ENCODE data around the gene SHROOM2. TPM values are rescaled to one million over a fixed set of nuclear protein-coding genes. Genes with fewer than 3 reads are reported as not detected.

Gene SHROOM2
- total and polyA plus RNA-seq, 9 of the 15 experiments (the other 6 are each of a cell fraction or from before 2014, with no cell fraction given): not detected

DNA sequence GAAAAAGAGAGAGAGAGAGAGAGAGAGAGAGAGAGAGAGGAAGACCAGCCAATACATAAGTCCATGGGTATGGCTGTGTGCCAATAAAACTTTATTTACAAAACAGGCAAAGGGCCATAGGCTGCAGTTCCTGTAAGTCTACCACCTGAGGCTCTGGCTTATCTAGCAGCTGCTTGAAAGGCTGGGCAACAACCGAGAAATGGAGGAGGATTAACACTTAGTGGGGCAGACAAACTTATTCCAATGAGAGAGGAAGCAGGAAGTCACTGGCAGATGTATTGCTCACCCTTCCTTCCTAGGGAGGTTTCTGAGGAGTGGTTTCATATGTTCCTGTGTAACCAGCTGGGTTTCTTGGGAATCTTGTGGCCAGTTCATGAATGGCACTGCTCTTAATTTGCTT lies 15.9 kb upstream of the SHROOM2 start:
- FAIRE-seq: no peak
- H3K36me3 ChIP-seq (ENCODE audit: control insufficient read depth, insufficient read depth, low read length): no peaks in the 10 kb centered on the region
- no peak overlapping the region for H2AFZ ChIP-seq (ENCODE audit: low read depth, low read length)
- no peaks in the 10 kb centered on the region for H3K9me1 ChIP-seq (ENCODE audit: control insufficient read depth, insufficient read depth, low read length)
- no TSS peak for BruUV-seq (replicated peaks)
- no peaks in the 10 kb centered on the region for H3K4me1 ChIP-seq (replicated peaks in 1 of 2; ENCODE audit: control insufficient read depth in 2 of 2, insufficient read depth in 2 of 2, low read length in 2 of 2)
- H3K27me3 ChIP-seq (ENCODE audit: control insufficient read depth in 2 of 2, insufficient read depth in 2 of 2, low read length in 2 of 2): peaks cover 0 to 26% of the 10 kb centered on the region in 2 experiments; a peak in 2 of 5 replicates
- intact Hi-C loops (cut with micrococcal nuclease): no loop called here
- no peak for ATAC-seq
- POLR2A ChIA-PET: no interaction called here
- CTCF ChIA-PET (ENCODE audit: low intra/inter-chr PET ratio): no interaction called here
- WGBS (ENCODE audit: insufficient coverage, low coverage, missing lambda C conversion rate): 0% methylated on average over 1 of the region's 1 CpG
- H3K4me3 ChIP-seq: no peak overlapping the region
- H3K9ac ChIP-seq (ENCODE audit: insufficient read depth in 1 of 2, low read depth in 2 of 2, low read length in 2 of 2): no peak overlapping the region
- H3K4me2 ChIP-seq (ENCODE audit: insufficient read depth, low read length): no peak overlapping the region
- H3K27ac ChIP-seq (ENCODE audit: extremely low read depth, low read depth, low read length): no peak overlapping the region
- H3K79me2 ChIP-seq (ENCODE audit: control insufficient read depth, insufficient read depth, low read length): no peaks in the 10 kb centered on the region
- H4K20me1 ChIP-seq (replicated peaks; ENCODE audit: control insufficient read depth, insufficient read depth, low read length): no peaks in the 10 kb centered on the region
- DNase-seq (ENCODE audit: extremely low read depth in 1 of 4, low spot score in 3 of 4): no peak
- TF ChIP-seq ZNF384 (IDR thresholded peaks at IDR 0.05; ENCODE audit: low read depth, low read length) (peak; percentile 31; the same call in 1 of the 2 replicates), CBX5 (IDR thresholded peaks at IDR 0.05; ENCODE audit: borderline replicate concordance, low read depth) (no peak), RNF2 (IDR thresholded peaks at IDR 0.05) (no peak), ZNF217 (CRISPR knock-in tag; IDR thresholded peaks at IDR 0.05) (no peak), NFIC (IDR thresholded peaks at IDR 0.05) (peak; percentile 27; the same call in 1 of the 2 replicates)
- TF ChIP-seq, protein P1, sequence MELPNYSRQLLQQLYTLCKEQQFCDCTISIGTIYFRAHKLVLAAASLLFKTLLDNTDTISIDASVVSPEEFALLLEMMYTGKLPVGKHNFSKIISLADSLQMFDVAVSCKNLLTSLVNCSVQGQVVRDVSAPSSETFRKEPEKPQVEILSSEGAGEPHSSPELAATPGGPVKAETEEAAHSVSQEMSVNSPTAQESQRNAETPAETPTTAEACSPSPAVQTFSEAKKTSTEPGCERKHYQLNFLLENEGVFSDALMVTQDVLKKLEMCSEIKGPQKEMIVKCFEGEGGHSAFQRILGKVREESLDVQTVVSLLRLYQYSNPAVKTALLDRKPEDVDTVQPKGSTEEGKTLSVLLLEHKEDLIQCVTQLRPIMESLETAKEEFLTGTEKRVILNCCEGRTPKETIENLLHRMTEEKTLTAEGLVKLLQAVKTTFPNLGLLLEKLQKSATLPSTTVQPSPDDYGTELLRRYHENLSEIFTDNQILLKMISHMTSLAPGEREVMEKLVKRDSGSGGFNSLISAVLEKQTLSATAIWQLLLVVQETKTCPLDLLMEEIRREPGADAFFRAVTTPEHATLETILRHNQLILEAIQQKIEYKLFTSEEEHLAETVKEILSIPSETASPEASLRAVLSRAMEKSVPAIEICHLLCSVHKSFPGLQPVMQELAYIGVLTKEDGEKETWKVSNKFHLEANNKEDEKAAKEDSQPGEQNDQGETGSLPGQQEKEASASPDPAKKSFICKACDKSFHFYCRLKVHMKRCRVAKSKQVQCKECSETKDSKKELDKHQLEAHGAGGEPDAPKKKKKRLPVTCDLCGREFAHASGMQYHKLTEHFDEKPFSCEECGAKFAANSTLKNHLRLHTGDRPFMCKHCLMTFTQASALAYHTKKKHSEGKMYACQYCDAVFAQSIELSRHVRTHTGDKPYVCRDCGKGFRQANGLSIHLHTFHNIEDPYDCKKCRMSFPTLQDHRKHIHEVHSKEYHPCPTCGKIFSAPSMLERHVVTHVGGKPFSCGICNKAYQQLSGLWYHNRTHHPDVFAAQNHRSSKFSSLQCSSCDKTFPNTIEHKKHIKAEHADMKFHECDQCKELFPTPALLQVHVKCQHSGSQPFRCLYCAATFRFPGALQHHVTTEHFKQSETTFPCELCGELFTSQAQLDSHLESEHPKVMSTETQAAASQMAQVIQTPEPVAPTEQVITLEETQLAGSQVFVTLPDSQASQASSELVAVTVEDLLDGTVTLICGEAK (IDR thresholded peaks at IDR 0.05): peak; percentile 89
- TF ChIP-seq, protein P1 (CRISPR knock-in tag; IDR thresholded peaks at IDR 0.05): peak; percentile 84
- TF ChIP-seq, protein P2, sequence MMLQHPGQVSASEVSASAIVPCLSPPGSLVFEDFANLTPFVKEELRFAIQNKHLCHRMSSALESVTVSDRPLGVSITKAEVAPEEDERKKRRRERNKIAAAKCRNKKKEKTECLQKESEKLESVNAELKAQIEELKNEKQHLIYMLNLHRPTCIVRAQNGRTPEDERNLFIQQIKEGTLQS (IDR thresholded peaks at IDR 0.05): no peak
- TF ChIP-seq, protein P2 (CRISPR knock-in tag; conservative IDR thresholded peaks at IDR 0.05): no peak
- no peaks in the 10 kb centered on the region for H3K9me3 ChIP-seq (replicated peaks; ENCODE audit: control insufficient read depth, insufficient read depth, low read depth, low read length)
- in situ Hi-C loops (cut with MboI): no loop called here
